IMR-90 (cell line): ENCODE measurements around the gene TNKS2.

Experiments
- BHLHE40 ChIP-seq: fragments of 150-350 bp; IDR thresholded peaks from 2 replicates; pipeline ENCODE4 v1.6.1; 2016; ENCODE audit warnings: mild to moderate bottlenecking, low read depth, low read length
- CEBPB ChIP-seq: IDR thresholded peaks from 2 replicates; pipeline ENCODE4 v1.6.1; 2012; ENCODE audit warnings: low read depth, low read length, improper control_type of control experiment
- MAFK ChIP-seq: IDR thresholded peaks from 2 replicates; pipeline ENCODE4 v1.6.1; 2012; ENCODE audit warnings: low read depth, low read length, improper control_type of control experiment
- POLR2A ChIP-seq: IDR thresholded peaks from 2 replicates; pipeline ENCODE4 v1.6.1; 2012; ENCODE audit warnings: mild to moderate bottlenecking, low read depth, low read length
- RCOR1 ChIP-seq: IDR thresholded peaks from 2 replicates; pipeline ENCODE4 v1.6.1; 2012; ENCODE audit warnings: mild to moderate bottlenecking, low read length, improper control_type of control experiment; ENCODE audit not compliant: insufficient replicate concordance
- SMC3 ChIP-seq: fragments of 150-350 bp; IDR thresholded peaks from 2 replicates; pipeline ENCODE4 v1.6.1; 2016; ENCODE audit warnings: low read depth, mild to moderate bottlenecking, antibody characterized with exemption, low read length, moderate library complexity
- TF ChIP-seq, protein P1 (sequence below): conservative IDR thresholded peaks from 2 replicates; pipeline ENCODE4 v1.5.1; 2012; ENCODE audit warnings: mild to moderate bottlenecking, low read depth, low read length, improper control_type of control experiment
- TF ChIP-seq, protein P2 (sequence below): fragments of 150-350 bp; IDR thresholded peaks from 2 replicates; pipeline ENCODE4 v1.6.1; 2017; ENCODE audit warnings: mild to moderate bottlenecking, antibody characterized with exemption, low read length, low read depth

DNA sequence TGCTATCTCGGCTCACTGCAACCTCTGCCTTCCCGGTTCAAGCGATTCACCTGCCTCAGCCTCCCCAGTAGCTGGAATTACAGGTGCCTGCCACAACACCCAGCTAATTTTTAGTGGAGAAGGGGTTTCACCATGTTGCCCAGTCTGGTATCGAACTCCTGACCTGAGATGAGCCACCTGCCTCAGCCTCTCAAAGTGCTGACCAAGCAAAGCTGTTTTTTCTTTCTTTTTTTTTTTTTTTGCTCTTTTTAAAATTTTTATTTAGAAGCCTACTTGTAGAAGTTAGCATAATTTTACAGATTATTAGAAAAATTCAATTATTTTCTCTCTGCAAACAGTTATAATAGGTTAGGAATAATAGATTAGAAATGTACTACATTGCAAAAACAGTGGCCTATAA lies 112.2 kb downstream of the TNKS2 start:
- TF ChIP-seq, protein P1, sequence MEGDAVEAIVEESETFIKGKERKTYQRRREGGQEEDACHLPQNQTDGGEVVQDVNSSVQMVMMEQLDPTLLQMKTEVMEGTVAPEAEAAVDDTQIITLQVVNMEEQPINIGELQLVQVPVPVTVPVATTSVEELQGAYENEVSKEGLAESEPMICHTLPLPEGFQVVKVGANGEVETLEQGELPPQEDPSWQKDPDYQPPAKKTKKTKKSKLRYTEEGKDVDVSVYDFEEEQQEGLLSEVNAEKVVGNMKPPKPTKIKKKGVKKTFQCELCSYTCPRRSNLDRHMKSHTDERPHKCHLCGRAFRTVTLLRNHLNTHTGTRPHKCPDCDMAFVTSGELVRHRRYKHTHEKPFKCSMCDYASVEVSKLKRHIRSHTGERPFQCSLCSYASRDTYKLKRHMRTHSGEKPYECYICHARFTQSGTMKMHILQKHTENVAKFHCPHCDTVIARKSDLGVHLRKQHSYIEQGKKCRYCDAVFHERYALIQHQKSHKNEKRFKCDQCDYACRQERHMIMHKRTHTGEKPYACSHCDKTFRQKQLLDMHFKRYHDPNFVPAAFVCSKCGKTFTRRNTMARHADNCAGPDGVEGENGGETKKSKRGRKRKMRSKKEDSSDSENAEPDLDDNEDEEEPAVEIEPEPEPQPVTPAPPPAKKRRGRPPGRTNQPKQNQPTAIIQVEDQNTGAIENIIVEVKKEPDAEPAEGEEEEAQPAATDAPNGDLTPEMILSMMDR = no peak
- TF ChIP-seq RCOR1 (no peak), SMC3 (no peak), CEBPB (no peak), POLR2A (no peak), BHLHE40 (no peak), MAFK (peak; percentile 69)
- TF ChIP-seq, protein P2, sequence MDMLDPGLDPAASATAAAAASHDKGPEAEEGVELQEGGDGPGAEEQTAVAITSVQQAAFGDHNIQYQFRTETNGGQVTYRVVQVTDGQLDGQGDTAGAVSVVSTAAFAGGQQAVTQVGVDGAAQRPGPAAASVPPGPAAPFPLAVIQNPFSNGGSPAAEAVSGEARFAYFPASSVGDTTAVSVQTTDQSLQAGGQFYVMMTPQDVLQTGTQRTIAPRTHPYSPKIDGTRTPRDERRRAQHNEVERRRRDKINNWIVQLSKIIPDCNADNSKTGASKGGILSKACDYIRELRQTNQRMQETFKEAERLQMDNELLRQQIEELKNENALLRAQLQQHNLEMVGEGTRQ = no peak
